GM21528 (cell line): ENCODE measurements around the gene IPO4.

Source experiments
- ATAC-seq: cut with Tn5 transposase; IDR thresholded peaks from one replicate; pipeline ENCODE4 v1.9.1; 2021; ENCODE audit warnings: mild to moderate bottlenecking, moderate library complexity; ENCODE audit not compliant: unreplicated experiment, low FRiP score

The IPO4 gene

DNA sequence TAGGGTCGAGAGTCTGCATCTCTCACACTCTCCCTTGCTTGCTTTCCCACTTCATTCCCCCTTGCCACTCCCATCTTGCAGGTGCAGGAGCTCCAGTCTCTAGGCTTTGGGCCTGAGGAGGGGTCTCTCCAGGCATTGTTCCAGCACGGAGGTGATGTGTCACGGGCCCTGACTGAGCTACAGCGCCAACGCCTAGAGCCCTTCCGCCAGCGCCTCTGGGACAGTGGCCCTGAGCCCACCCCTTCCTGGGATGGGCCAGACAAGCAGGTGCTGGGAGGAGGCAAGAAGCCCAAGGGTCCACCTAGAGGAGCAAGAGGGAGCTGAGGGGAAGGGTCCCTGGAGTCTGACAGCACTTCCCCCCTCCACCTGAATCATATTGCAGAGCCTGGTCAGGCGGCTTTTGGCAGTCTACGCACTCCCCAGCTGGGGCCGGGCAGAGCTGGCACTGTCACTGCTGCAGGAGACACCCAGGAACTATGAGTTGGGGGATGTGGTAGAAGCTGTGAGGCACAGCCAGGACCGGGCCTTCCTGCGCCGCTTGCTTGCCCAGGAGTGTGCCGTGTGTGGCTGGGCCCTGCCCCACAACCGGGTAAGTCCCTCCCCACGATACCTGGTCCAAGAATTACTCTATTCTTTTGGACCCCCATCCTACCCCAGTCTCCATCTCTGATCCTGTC lies 37.1 kb downstream of the IPO4 start:
- no peak for ATAC-seq

DNA sequence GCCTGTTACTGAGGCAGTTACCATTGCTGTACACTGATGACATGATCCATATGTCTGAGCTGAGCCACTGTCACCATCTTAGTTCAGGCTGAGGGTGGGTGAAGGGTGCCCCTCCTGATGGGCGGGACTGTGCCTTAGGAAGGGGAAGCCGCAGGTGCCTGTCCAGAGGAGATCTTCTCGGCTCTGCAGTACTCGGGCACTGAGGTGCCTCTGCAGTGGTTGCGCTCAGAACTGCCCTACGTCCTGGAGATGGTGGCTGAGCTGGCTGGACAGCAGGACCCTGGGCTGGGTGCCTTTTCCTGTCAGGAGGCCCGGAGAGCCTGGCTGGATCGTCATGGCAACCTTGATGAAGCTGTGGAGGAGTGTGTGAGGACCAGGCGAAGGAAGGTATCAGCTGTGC lies 37.6 kb downstream of the IPO4 start:
- no peak for ATAC-seq

DNA sequence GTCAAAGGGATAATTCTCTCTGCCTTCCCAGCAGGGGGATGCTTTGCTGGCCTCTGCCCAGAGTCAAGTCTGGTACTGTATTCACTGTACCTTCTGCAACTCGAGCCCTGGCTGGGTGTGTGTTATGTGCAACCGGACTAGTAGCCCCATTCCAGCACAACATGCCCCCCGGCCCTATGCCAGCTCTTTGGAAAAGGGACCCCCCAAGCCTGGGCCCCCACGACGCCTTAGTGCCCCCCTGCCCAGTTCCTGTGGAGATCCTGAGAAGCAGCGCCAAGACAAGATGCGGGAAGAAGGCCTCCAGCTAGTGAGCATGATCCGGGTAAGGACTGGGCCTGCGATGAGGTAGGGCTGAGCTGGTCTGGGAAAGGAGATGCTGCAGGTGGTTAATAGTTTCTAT lies 38.0 kb downstream of the IPO4 start:
- no peak for ATAC-seq

DNA sequence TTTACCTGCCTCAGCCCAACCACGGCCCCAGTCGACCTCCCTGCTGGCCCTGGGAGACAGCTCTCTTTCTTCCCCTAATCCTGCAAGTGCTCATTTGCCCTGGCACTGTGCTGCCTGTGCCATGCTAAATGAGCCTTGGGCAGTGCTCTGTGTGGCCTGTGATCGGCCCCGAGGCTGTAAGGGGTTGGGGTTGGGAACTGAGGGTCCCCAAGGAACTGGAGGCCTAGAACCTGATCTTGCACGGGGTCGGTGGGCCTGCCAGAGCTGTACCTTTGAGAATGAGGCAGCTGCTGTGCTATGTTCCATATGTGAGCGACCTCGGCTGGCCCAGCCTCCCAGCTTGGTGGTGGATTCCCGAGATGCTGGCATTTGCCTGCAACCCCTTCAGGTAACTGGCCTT lies 38.6 kb downstream of the IPO4 start:
- ATAC-seq: no peak

DNA sequence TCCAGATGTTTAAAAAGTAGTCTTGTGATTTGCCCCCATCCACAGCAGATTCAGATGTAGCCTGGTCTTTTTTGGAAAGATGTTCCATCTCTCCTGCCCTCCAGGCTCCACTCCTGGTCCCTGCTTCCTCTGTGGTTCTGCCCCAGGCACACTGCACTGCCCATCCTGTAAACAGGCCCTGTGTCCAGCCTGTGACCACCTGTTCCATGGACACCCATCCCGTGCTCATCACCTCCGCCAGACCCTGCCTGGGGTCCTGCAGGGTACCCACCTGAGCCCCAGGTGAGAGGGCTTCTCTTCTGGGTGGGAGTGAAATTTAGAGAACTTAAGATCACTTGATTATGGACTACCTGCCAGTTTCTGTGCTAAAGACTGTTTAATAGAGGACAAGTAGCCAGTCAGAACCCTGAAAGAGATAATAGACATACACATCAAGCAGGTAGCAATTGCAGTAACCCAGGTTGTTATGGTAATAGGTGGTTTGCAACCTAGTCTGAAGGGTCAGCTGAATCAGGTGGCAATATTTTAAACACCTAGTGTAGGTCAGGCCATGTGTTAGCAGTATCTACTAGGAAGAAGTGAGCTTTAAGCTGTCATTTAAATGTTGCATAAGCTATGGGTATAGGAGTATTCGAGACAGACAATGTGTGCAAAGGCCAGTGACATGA lies 39.2 kb downstream of the IPO4 start:
- no peak for ATAC-seq

DNA sequence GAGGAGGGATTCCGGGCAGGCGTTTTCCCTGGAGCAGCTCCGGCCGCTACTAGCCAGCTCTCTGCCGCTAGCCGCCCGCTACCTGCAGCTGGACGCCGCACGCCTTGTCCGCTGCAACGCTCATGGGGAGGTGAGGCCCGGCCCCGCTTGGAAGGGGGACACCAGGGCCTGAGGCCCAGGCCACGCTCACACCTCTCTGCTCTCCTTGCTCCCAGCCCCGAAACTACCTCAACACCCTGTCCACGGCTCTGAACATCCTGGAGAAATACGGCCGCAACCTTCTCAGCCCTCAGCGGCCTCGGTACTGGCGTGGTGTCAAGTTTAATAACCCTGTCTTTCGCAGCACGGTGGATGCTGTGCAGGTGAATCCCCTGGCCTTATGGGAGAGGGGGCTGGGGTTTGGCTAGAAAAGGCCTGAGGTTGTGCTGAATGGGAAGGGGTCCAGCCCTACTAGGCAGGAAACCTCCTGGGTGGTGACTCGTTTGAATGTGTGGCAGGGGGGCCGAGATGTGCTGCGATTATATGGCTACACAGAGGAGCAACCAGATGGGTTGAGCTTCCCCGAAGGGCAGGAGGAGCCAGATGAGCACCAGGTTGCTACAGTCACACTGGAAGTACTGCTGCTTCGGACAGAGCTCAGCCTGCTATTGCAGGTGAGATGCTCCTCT lies 40.7 kb downstream of the IPO4 start:
- ATAC-seq: no peak

DNA sequence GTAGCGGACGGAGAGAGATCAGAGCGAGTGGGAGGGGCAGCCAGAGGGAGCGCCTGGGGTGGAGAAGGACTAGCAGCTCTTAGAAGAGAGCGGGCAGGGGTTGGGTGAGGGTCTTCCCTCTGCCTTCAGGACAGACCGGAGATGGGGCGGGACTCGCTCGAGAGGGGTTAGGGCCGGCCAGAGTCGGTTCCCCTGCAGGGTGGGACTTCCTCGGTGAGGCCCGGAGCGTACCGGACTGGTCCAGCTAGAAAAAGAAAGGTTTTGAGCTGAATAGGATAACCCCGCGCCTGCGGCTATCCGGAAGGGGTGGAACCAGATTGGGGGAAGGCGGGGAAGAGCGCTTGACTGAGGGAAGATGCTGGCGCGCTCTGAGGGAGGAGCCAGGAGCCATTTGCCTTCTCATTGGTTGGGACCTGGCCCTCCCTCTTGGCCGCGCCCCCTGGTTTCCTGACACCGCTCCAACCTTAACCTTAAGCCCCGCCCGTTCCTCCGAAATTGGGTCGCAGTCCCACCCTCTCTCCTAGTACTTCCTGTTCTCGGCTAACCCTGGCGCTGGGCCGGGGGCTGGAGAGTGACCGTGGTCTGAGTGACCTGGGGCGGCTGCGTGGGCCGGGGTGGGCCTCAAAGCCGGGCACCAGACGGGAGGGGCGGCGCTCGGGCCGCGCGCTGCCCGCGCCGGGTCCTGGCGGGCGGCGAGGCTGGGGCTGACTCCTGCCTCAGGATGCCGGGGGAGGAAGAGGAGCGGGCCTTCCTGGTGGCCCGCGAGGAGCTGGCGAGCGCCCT lies 41.4 kb downstream of the IPO4 start, which contains the start of gene RNF31:
TSS of gene RNF31 (plus strand) at position 521 of the 783 bp plus-strand sequence. CDS start at position 722, 201 bp downstream.
- ATAC-seq: peak; percentile 78

DNA sequence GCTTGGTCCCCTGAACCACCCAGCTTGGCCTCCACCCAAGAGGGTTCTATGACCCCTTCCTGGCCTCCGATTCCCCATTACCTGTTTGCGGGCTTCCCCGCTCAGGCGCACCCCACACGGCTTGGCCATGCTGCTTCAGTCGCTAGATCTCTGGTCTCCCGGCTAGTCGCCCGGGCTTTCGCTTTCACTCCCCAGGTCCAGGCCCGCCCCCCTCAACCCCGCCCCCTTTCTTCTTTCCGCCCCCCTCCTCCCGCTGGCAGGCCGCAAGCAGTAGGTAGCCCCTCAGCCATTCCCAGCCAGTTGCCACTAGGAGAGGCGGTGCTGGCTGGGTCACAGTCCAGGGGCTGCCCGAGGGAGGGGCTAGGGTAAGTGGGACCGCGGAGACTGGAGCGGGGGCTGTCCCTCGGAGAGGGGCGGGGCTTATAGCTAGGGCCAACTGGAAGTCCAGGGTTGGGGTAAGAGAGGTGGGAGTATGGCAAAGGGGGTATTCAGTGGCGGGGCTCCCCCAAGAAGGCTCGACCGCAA lies 42.1 kb downstream of the IPO4 start, which contains the start of gene PSME2:
TSS of gene PSME2 (minus strand) at position 158 of the 525 bp plus-strand sequence. CDS start at position 129, 29 bp downstream.
- ATAC-seq: peak; percentile 67

DNA sequence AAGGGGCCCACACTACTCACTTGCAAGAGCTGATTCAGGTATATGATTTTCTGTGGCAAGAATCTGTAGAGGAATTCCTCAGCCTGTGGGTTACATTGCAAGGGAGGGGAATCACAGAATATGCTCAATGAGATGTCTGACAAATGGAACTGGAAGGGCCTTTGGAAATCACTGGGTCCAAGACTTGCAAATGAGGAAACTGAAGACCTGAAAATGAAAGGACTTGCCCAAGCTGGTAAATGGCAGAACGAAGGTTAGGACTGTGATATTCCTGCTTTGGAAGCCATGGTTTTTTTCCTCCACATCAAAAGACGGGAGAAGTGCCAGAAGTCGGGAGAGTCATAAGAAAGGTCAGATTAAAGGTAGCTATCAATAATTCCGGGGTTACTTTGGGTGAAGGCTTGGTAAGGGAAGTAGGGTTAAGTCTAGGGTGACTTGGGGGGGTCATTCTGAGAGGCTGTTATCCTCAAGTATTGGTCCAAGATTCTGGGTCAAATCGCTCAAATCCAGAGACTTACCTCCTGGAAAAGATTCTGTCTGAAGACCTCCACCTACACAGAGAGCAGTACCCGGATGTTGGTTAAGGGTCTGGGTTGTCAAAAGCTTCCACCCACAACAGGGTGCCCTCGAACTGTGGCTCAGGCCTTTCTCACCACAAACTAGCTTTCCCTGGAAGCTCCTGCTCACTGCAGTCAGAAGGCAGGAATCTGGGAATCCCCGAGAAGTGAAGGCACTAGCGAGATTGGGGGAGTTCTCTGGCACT lies 42.7 kb downstream of the IPO4 start:
- no peak for ATAC-seq

DNA sequence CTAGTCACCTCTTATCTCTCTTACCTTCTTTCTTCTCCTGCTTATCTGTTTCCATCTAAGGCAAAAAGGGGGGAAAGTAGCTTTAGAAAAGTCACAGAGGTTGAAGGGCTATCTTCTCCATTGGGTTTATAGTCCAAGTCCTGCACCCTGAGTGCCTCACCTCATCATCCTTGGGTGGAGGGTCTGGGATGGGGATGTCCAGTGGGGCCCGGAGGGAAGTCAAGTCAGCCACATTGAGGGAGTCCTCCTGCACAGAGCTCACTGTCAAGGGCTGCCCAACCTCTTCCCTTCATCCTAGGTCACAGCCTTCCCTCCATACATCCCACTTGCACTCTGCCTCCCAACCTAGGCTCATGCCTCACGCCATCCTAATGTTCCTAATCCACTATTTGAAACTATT lies 43.4 kb downstream of the IPO4 start:
- no peak for ATAC-seq

DNA sequence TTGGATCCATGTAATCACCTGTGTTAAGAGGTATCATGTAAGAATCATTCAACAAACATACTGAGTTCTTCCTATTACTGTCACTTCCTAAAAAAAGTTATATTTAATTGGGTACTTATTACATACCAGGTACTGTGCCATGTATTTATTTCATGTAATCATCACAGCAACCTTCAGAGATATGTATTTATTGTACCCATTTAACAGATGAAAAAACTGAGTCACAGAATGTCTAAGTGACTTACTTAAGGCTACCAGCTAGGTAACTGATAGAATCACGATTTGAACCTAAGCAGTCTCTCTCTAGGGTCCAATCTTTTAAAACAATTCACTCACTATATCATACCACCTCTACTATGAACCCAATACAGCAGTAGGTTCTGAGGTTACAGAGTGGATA lies 44.2 kb downstream of the IPO4 start:
- no peak for ATAC-seq

DNA sequence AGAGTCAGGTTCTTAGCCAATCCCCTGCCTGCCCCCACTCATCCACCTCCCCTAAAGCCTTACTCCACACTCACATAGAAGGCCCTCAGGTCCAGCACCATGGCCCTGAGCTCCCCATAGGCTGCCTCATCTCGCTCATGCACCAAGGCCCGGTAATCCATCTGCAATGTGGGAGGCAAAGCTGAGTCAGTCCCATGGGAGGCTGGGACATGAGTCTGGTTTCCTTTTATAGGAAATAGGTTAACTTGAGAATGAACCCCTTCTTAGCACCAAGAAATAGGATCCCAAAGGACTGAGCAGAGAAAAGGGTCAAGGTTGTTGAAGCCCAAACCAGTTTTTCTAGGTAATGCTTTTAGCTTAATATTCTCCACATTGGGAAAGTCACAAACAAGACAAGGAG lies 45.1 kb downstream of the IPO4 start:
- no peak for ATAC-seq

DNA sequence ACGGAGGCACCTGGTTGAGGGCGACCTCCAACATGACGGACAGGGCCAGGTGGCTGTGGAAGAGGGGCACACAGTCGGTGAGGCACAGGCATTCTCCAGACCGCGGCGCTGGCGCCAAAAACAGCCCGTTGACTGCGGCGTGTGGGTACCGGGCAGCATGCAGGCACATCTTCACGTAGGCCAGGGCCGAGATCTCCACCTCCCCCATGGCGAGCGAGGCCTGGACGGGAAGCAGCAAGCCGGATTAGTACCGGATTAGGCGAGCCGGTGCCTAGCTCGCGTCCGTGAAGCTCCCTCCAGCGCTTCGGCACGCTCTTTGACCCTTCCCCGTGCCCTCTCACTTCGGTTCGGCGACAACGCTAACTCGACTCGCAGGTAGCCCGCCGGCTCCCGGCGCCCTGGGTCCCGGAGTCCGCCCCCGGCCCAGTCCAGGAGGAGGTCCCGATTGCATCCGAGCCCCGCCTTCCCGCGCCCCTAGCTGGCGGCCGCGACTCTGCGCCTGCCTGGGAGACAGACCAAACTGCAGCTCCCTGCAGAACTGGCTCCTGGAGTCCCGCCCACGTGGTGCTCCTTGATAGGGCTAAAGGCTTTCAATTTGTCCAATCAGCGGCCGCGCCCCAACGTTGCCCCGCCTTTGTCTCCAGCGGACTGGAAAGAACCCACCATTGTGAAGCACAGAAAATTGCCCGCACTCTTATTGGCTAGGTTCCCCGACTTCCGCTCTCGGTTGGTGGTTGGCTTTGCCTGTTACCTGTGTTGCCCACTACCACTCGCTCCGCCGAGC lies 47.3 kb downstream of the IPO4 start, which contains the start of gene EMC9:
TSS of gene EMC9 (minus strand) at position 495 of the 784 bp plus-strand sequence. CDS start at position 208, 287 bp downstream.
- peak; percentile 85 for ATAC-seq

DNA sequence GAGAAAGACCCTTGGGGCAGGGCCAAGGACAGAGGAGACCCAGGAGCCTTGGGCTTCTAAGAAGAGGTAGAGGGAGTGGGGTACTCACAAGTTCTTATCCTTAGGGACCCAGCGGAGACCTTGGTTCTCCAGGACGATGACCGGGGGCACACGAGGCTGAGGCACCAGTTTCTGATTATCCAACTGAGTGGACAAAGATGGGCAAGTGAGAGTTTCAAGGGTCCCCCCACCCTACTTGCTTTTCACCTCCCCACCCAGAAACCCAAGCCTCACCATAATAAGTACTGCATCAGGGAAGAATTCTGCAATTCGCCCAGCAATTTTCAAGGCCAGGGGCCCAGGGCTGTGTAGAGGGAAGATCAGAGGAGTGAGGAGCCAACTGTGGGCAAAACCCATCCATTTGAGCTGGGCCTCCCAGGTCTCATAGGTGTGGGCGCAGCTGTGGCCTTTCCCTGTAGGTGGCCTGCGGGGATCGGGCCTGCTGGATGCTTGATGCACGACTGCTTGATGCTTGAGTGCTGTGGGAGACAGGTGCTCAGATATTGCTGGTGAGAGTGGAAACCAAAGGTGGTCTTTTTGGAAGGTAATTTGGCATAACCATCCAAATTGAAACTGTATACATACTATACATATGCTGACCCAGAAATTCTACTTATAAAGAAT lies 49.2 kb downstream of the IPO4 start:
- ATAC-seq: no peak

DNA sequence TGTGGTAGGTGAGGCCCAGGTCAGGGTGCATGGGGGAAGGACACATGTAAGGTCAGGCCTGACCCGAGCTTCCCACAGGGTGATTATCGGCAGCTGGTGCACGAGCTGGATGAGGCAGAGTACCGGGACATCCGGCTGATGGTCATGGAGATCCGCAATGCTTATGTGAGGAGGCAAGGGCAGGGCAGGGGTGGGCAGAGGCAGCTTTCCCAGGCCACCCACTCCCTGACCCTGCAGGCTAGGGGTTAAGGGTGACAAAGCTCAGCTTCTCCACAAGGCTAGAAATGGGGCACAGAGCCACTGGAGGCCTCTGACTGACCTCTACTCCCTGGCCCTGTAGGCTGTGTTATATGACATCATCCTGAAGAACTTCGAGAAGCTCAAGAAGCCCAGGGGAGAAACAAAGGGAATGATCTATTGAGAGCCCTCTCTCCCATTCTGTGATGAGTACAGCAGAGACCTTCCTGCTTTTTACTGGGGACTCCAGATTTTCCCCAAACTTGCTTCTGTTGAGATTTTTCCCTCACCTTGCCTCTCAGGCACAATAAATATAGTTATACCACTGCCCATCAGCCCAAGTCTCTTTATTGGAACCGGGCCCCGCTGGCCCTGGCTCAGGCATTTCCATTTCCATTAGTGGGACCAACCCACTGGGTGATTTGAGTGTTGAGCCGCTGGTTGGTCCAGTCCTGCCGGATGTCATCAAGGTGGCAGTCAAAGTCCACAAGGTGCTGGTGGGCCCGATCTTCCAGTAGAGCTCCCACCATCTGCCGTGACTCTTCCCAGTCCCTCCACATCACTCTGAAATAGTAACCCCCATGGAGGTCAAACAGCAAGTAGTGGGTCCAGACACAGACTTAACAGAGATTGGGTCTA lies 50.0 kb downstream of the IPO4 start:
- no peak for ATAC-seq

DNA sequence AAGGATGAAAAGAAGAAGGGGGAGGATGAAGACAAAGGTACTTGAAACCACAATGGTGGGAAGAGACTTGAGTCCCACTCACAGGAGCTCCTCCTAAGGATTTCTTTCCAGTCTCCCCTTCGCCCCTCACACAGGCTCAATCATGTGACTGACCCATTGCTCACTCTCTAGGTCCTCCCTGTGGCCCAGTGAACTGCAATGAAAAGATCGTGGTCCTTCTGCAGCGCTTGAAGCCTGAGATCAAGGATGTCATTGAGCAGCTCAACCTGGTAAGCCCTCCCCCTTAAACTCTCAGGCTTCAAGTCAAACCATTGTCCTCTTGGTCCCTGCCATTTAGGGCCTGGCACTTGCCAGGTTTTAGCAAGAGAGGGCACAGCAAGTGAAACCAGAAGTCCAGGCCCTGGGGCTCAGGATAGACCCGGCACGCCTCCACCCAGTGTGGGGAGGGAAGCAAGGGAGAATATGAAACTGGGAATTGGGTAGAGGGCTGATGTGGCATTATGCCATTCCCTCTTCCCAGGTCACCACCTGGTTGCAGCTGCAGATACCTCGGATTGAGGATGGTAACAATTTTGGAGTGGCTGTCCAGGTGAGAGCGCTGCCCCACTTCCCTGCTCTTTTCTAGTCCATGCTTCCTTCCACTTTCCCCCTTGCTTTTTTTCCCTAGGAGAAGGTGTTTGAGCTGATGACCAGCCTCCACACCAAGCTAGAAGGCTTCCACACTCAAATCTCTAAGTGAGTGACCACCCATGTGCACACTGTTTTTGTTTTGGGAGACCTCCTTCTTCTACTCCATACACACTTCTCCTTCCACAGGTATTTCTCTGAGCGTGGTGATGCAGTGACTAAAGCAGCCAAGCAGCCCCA lies 50.9 kb downstream of the IPO4 start:
- no peak for ATAC-seq
